ENCODE results near the gene LRRN4CL. TPM values are rescaled to one million over a fixed set of nuclear protein-coding genes. Genes with fewer than 3 reads are reported as not detected.

The LRRN4CL gene
- total and polyA plus RNA-seq, 2 of the 4 experiments (the other 2 are of a cell fraction), result 0.36 to 0.84 TPM

DNA sequence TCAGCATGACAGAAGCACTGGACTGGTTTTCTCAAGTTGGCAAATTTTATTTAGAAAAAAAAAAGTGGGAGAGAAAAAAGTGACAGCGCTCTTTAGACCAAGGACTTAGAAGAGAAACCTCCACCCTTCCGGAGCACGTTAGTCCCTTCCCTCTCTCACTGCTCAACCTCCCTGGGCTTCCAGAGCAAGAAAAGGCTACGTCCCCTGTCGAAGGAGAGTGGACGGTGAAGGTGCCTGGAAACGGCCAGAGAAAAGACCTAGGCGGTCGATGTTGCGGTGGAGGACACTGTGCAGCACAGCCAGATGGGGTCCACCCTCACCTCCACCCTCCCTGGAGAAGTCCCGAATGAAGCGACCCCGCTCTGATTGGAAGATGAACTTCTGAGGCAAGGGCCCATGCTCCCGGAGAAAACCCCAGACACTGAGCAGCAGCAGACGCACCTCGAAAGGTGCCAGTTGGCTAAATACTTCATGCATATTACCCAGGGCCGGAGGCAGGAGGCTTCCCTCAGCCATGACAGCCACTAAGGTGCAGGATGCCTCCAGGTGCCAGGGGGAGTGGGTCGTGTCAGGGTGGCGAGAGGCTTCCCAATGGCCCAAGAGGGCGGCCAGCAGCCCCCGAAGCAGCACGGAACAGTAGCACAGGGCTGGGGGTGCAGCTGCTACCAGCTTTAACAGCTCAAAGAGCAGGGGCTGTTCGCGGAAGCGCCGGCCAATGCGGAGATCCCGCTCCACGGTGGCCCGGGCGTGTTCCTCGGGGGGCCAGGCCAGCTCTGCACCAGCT lies 42.3 kb downstream of the LRRN4CL start:
- H2AK5ac ChIP-seq (ENCODE audit: low read depth, low read length), result no peak overlapping the region
- peaks cover 5 to 54% of the 10 kb centered on the region in 2 experiments for H3K79me1 ChIP-seq (ENCODE audit: low read depth in 1 of 2, low read length in 2 of 2)
- no peak overlapping the region for H3K4me3 ChIP-seq (ENCODE audit: insufficient read depth, low read depth, low read length)
- peaks cover 36% of the 10 kb centered on the region for H3K36me3 ChIP-seq (ENCODE audit: control insufficient read depth, insufficient read depth, low read length)
- no peak overlapping the region for H4K5ac ChIP-seq (ENCODE audit: low read depth, low read length)
- H3K14ac ChIP-seq (replicated peaks; ENCODE audit: low read depth, low read length), result no peak overlapping the region
- H2BK20ac ChIP-seq (ENCODE audit: low read depth, low read length), result no peak overlapping the region
- H3K56ac ChIP-seq (ENCODE audit: extremely low read depth, insufficient read depth, low read length), result no peak overlapping the region
- no peak for ATAC-seq (ENCODE audit: low read depth)
- H2BK120ac ChIP-seq (ENCODE audit: low read depth, low read length), result no peak overlapping the region
- no peak overlapping the region for H3K4ac ChIP-seq (ENCODE audit: low read depth, low read length)
- no peak overlapping the region for H4K91ac ChIP-seq (ENCODE audit: insufficient read depth, low read depth, low read length)
- H3K18ac ChIP-seq (ENCODE audit: low read depth, low read length), result no peak overlapping the region
- H2AFZ ChIP-seq (replicated peaks; ENCODE audit: low read length, poor library complexity), result no peak overlapping the region
- no peak overlapping the region for H3K23ac ChIP-seq (ENCODE audit: low read depth, low read length)
- in situ Hi-C loops (cut with MboI; ENCODE audit: low sequenced_read_pairs), result no loop called here
- 77% methylated on average over 8 of the region's 32 CpGs; no CpG with 5 or more reads in 1 of the 2 experiments for WGBS, 2 experiments (ENCODE audit: extremely low coverage in 2 of 2, insufficient read length in 1 of 2)
- peaks cover 17% of the 10 kb centered on the region for H4K20me1 ChIP-seq (ENCODE audit: insufficient read depth, low read length)
- H3K9ac ChIP-seq (ENCODE audit: low read depth, low read length), result no peak overlapping the region
- H2BK5ac ChIP-seq (ENCODE audit: low read depth, low read length, poor library complexity, severe bottlenecking), result no peak overlapping the region
- H3K4me1 ChIP-seq (ENCODE audit: control insufficient read depth, insufficient read depth, low read length), result peaks cover 6% of the 10 kb centered on the region; the same call in 1 of the 2 replicates
- H3K27ac ChIP-seq (ENCODE audit: insufficient read depth, low read length), result no peak overlapping the region
- no peak overlapping the region; a peak in 1 of 4 replicates for H4K8ac ChIP-seq (ENCODE audit: low read depth in 2 of 2, low read length in 2 of 2)
- no peaks in the 10 kb centered on the region for H3K9me3 ChIP-seq (ENCODE audit: control insufficient read depth, insufficient read depth, low read length)
- BruUV-seq (replicated peaks), result no TSS peak
- no peaks in the 10 kb centered on the region for H3K27me3 ChIP-seq (ENCODE audit: control insufficient read depth, insufficient read depth, low read length)
- peaks cover 7% of the 10 kb centered on the region; the same call in 1 of the 2 replicates for H3K9me1 ChIP-seq (ENCODE audit: insufficient read depth, low read length)
- POLR2A ChIA-PET (ENCODE audit: unreplicated experiment), result interaction anchor here (0.8 kb wide), 1 partner anchor 73 kb away, joined by 3 read pairs; the partner anchor contains the start of gene EEF1G
- dilution Hi-C loops (cut with HindIII; ENCODE audit: low sequenced_read_pairs, unreplicated experiment), result no loop called here
- intact Hi-C loops (cut with micrococcal nuclease), result no loop called here
- H2BK15ac ChIP-seq (ENCODE audit: low read depth, low read length), result no peak overlapping the region
- no peak for DNase-seq
- CTCF ChIA-PET, result no interaction called here
- H2AK9ac ChIP-seq (replicated peaks; ENCODE audit: low read depth, low read length, poor library complexity), result no peak overlapping the region
- peak overlapping the region; percentile 44 for H3K4me2 ChIP-seq (ENCODE audit: low read depth, low read length)
- TF ChIP-seq NFE2L2 (IDR thresholded peaks at IDR 0.05; ENCODE audit: low read depth, low read length) (no peak), RCOR1 (IDR thresholded peaks at IDR 0.05; ENCODE audit: insufficient replicate concordance, low read length) (no peak), MXI1 (IDR thresholded peaks at IDR 0.05; ENCODE audit: borderline replicate concordance, low read depth, low read length) (peak; percentile 94; the same call in 1 of the 2 replicates), ELK1 (IDR thresholded peaks at IDR 0.05; ENCODE audit: borderline replicate concordance, low read depth, low read length) (no peak), MAZ (IDR thresholded peaks at IDR 0.05; ENCODE audit: borderline replicate concordance, low read depth, low read length) (no peak)
- TF ChIP-seq, protein P1, sequence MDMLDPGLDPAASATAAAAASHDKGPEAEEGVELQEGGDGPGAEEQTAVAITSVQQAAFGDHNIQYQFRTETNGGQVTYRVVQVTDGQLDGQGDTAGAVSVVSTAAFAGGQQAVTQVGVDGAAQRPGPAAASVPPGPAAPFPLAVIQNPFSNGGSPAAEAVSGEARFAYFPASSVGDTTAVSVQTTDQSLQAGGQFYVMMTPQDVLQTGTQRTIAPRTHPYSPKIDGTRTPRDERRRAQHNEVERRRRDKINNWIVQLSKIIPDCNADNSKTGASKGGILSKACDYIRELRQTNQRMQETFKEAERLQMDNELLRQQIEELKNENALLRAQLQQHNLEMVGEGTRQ (IDR thresholded peaks at IDR 0.05; ENCODE audit: low read depth, low read length), result no peak
